ENCODE measurements around the gene MICB.
"Not testable (repeated sequence)": the region's sequence is repeated elsewhere in the genome, so short reads cannot be mapped to it uniquely, and the experiment has no call there.

The MICB gene

DNA sequence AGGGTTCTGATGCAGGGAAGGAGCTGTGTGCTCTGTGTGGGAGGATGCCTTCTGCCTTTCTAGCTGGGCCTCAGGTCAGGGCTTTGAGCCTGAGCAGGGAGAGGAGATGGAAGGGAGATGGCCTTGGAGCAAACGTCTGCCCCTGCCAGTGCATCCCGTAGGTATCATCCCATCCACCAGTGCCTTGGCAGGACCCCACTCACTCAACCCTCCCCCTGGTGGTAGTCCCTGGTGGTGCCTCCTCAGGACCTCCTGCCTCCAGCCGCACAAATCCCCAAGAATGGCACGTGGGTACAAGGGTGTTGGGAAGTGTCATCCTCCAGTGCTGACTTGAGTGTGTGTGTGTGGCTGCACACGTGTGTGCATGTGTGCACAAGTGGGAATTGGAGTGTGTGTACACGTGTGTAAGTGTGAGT is 23.1 kb upstream of the MICB start:
- no peak for DNase-seq (ENCODE audit: low spot score)

DNA sequence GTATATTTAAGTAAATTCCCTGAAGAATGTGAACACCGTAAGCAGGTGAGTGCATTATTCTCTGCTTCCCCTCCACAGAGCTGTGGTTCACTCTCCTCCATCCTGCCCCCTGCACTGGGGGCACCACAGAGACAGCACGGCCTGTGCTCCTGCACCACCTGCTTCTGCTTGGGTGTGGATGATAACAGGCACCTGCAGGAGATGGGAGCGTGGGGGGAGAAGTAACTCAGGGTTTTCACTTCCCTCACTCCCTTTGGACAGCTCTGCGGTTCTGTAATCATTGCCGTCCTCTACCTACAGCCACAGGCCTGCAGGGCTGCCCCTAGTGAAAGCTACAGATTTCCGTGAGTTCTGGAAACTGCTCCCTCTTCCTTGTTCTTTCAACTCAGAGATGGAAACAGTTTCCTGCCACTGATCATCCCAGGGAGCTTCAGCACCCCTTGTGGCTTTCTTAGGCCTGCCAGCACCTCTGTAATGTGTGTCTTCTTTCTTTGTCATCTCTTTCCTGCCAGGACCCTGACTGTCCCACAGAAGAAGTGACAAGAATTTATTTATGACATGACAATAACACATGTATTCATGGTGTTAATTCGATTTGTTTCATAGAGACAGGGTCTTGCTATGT is 21.3 kb upstream of the MICB start:
- DNase-seq (ENCODE audit: low spot score): no peak

GRCh38 chr6:31477521-31477920 is 20.4 kb upstream of the MICB start:
- no peak for DNase-seq (ENCODE audit: low spot score)

DNA sequence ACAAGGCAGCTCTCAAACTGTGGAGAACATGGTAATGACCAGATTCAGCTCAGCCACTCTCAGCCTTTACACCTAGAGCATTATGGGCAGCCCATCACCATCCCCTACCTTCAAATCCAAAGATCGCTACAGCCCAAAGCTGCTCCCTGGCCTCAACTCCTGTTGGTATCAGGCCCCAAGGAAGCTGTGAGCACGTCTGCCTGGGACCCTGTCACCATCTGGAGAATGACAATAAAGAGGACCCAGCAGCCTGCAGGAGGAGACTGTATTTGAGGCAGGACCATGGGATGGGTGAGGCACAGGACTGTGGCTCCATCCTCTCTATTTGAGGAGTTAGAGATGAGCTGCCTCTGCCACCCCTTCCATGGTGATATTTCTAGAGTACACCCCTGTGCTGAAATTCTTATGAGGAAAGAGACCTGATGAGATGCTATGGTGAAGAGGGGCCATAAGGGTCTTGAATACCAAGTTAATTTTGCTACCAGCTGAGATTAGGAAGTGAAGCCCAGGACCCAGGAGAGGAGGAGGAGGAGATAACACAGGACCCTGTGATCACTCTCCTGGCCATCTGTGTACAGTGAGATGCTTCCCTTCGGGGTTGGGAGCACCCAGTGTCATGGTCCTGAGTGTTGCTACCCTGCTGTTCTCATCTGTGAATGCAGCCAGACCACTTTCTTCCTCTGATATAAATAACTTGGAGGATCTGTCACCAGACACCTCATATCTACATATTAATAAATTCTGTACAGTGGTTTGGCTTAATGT is 19.6 kb upstream of the MICB start:
- no peak for DNase-seq (ENCODE audit: low spot score)

DNA sequence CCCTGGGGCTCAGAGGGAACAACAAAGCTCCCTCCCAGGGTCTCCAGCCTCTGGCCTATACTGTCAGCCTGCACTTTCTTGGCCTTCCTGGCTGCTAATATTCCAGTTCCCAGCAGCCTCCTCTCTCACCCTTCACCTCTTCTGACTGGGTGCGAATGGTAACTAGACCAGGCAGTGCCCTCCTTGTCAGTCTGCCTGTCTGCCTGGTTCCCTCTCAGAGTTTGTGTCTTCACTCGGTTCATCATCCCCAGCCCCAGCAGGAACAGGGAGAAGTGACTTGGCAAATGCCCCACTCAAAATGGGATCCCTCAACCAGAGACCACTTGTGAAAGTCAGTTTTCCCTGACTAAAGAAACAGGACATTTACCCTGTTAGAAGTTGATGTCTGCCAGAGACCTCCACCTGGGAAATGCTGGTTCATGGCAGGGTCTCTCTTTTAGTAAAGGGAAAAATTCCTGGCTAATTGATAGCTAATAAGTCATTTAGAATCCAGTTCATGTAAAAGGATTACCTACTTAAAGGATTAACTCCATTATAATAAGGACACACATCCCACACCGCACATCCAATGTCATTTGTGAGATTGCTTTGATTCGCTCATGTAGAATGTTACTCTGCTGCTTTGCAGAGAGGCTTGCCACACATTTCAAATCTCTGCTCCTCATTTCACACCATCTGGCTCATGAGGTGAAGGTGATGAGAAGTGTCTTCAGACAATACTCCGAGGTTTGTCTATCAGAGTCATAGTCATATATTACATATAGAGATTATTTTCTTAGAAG is 18.6 kb upstream of the MICB start:
- DNase-seq (ENCODE audit: low spot score): no peak

DNA sequence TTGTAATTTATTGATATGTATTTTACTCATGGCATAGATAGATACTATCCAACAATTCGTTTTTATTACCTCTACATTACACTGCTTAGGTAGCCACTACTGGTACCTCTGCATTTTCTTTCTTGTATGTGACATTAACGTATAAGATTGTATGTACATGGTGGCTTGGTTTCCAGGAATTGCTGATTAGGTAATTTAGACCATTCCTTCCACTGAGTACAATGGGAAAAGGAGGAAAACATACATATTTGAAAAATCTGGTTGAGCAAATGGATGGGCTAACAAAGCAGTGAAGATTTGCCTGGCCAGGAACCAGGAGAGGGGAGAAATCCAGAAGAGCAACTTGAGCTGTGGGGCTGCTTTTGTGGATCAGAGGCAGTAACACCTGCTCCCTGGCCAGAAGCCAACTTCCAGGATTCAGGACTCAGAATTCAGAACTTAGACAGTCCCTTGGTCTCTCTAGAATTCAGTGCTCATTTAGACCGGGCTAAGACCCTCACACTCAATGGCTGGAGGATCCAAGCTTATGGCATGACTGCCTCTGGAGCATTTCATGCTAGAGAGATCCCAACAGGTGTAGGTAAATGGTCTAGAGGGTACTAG is 17.9 kb upstream of the MICB start:
- no peak for DNase-seq (ENCODE audit: low spot score)

DNA sequence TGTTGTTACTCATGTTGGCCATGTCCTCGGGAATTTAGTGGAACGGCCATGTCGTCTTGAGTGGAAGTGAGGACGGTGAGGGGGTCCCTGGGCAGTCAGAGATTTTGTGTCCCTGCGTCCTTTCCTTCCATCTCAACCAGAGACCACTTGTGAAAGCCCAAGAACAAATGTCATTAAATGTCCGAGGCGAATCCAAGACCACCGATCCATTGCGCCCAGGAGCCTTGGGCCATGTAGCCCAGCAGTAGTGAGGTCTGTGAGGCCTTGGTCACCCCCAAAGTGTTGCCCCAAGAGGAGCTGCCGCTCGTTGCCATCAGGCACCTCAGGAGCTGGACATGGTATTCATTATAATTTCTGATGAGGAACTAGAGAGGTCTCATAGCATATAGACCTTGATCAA is 17.4 kb upstream of the MICB start:
- DNase-seq (ENCODE audit: low spot score): no peak

GRCh38 chr6:31483392-31483791 is 14.6 kb upstream of the MICB start:
- no peak for DNase-seq (ENCODE audit: low spot score)

- no peak for DNase-seq (ENCODE audit: low spot score)
These were observed 12.9 kb upstream of the MICB start for GRCh38 chr6:31485055-31485454.

GRCh38 chr6:31486065-31486837 is 11.7 kb upstream of the MICB start:
- DNase-seq (ENCODE audit: low spot score): not testable (repeated sequence)

GRCh38 chr6:31487674-31488073 is 10.3 kb upstream of the MICB start:
- DNase-seq (ENCODE audit: low spot score): not testable (repeated sequence)

GRCh38 chr6:31489086-31489485 is 8.9 kb upstream of the MICB start:
- no peak for DNase-seq (ENCODE audit: low spot score)

DNA sequence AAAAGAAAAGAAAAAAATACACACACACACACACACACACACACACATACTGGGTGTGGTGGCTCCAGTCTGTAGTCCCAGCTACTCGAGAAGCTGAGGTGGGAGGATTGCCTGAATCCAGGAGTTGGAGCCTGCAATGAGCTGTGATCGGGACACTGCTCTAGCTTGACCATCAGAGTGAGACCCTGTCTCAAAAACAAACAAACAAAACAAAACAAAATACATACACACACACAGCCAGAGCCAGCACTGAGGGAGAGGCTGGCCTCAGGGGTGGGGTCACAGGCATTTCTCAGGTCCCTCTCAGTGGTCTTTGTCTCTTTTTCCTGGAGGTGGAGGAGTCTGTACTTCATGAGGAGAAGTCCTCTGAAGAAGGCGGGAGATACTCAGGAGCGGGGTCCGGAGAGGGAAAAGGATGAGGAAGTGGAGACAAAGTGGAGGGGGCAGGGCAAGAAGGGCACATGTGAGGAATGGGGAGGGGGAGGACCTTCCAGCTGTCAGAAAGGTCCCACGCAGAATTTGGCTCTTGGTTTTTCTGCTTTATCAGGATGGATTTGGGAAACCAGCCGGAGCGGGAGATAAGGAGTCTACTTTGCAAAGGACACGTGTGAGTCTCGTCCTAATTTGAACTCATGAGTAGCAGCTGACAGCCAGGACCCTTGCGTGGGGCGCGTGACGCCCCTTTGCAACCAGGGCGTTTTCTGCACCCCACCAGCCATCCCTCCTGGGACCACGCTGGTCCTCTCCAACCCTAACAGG is 7.7 kb upstream of the MICB start:
- DNase-seq (ENCODE audit: low spot score): no peak

- DNase-seq (ENCODE audit: low spot score): not testable (repeated sequence)
These were observed 4.4 kb upstream of the MICB start for GRCh38 chr6:31493550-31493874.

DNA sequence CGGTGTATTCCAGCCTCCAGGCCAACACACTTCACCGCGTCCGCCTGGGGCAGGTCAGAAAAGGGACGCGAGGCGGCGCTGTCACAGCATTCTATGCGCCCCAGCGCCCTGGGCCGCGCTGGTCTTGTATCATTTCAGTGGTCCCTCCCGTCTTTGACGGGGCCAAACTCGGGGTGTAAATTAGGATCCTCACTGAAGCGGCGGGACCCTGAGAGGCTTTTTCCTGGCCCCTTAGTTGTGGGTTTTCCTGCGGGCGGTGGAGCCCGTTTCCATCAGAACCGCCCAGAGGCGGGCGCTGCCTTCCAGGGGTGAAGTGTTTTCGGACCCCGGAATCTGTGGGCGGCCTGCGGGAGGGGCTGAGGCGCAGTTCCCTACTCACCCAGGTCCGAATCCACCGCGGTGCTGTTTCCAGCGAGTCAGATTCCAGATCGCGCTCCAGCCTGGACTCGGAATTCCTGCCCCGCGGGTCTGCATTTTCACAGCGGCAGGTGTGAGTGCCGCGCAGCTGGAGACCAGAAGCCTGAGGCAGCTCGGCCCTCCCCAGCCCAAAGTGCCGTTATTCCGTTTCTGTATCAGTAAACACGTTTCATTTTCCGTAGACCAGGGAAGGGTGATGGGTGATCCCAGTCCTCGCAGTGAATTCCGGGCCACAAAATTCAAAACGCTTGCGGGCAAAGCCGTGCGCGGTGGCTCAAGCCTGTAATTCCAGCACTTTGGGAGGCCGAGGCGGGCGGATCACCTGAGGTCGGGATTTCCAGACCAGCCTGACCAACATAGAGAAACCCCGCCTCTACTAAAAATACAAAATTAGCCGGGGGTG is 3.9 kb upstream of the MICB start:
- peak; percentile 73 for DNase-seq (ENCODE audit: low spot score)

DNA sequence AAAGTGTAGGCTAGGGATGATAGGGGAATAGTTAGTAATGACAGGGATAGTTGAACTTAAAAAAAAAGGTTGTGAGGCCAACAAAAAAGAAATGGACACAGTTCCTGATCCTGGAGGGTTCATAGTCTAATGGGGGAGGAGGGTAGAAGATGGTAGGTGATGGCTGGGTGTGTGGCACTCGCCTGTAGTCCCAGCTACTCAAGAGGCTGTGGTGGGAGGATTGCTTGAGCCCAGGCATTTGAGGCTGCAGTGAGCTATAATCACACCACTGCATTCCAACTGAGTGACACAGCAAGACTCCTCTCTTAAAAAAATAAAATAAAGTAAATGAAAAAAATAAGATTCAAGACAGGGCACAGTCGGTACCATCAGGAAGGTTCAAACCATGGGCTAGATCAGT is 2.4 kb upstream of the MICB start:
- no peak for DNase-seq (ENCODE audit: low spot score)

GRCh38 chr6:31496826-31497225 is 1.1 kb upstream of the MICB start:
- not testable (repeated sequence) for DNase-seq (ENCODE audit: low spot score)

- no peak for DNase-seq (ENCODE audit: low spot score)
These were observed 803 bp downstream of the MICB start for GRCh38 chr6:31498748-31499147.

DNA sequence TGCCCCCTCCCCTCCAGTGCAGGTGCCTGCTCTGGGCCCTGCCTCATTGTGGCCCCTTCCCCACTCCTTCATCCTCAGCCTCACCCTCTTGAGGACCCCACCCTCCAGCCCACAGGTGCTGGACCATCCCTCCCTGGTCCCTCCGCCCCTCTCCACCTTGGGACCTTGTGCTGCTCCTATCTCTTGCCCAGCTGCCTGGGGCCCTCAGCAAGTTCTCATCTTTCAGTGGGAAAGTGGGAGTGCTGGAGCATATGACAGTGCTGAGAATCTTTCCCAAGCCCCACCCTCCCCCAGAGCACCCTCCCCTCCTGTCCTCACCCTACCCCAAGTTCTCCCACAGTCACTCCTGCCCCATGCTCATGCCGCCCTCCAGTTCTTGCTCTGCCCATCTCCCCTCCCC is 1.7 kb downstream of the MICB start:
- DNase-seq (ENCODE audit: low spot score): not testable (repeated sequence)

- no peak for DNase-seq (ENCODE audit: low spot score)
These were observed 4.6 kb downstream of the MICB start for GRCh38 chr6:31502586-31502985.
